ENCODE results near the gene DHRSX.

DNA sequence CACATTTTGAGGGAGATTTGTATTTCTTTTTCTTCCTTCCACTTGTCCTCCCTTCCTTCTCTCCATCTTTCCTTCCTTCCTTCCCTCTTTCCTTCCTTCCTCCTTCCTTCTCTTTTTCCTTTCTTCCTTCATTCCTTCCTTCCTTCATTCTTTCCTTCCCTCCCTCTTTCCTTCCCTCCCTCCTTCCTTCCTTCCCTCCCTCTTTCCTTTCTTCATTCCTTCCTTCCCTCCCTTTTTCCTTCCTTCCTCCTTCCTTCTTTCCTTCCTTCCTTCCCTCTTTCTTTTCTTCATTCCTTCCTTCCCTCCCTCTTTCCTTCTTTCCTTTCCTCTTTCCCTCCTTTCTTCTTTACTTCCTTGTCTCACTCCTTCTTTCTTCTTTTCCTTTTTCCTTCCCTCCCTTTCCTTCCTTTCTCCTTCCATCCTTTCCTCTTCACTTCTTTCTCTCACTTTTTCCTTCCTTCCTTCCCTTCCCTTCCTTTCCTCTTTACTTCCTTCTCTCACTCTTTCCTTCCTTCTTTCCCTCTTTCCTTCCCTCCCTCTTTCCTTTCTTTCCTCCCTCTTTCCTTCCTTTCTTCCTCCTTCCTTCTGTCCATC is 74.4 kb downstream of the DHRSX start:
- TF ChIP-seq, protein P1, sequence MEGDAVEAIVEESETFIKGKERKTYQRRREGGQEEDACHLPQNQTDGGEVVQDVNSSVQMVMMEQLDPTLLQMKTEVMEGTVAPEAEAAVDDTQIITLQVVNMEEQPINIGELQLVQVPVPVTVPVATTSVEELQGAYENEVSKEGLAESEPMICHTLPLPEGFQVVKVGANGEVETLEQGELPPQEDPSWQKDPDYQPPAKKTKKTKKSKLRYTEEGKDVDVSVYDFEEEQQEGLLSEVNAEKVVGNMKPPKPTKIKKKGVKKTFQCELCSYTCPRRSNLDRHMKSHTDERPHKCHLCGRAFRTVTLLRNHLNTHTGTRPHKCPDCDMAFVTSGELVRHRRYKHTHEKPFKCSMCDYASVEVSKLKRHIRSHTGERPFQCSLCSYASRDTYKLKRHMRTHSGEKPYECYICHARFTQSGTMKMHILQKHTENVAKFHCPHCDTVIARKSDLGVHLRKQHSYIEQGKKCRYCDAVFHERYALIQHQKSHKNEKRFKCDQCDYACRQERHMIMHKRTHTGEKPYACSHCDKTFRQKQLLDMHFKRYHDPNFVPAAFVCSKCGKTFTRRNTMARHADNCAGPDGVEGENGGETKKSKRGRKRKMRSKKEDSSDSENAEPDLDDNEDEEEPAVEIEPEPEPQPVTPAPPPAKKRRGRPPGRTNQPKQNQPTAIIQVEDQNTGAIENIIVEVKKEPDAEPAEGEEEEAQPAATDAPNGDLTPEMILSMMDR (IDR thresholded peaks at IDR 0.05), result no peak
- no peak for TF ChIP-seq POLR2A (IDR thresholded peaks at IDR 0.05)
